Natural killer cell (primary cell): ENCODE data around the gene ABCG1. TPM values are rescaled to one million over a fixed set of nuclear protein-coding genes. Genes with fewer than 3 reads are reported as not detected.

Source experiments
- total RNA-seq, 4 donors: library from RNA; stranded (reverse); fragments of 120-200 nt in 1 of 4; gene quantifications; one replicate each; pipeline versions ENCODE4 v1.2.3 to v1.2.4, GENCODE V29; 2013 to 2022

The ABCG1 gene
- total RNA-seq, 3 donors from 2014 or later (not counting 1 experiment from before 2014, with no cell fraction given), result 10.4 to 14.7 (median 13.8) TPM

Other genes with a start within 250 kb of the ABCG1 start
- gene ZBTB21, start 208.8 kb upstream of the ABCG1 start, total RNA-seq, result 100 to 1,000 TPM in 2 of 3 donors, 10 to 100 TPM in 1; 78.2 to 113 (median 100) TPM
- under 1 TPM in 2 of 3 donors, not detected in 1; 0.14 to 0.28 TPM for gene UMODL1, start 147.8 kb upstream of the ABCG1 start, total RNA-seq
- gene TFF3, start 96.3 kb downstream of the ABCG1 start, total RNA-seq, result not detected
- not detected for gene TFF2, start 131.9 kb downstream of the ABCG1 start, total RNA-seq
- gene TFF1, start 147.4 kb downstream of the ABCG1 start, total RNA-seq, result not detected
- under 1 TPM in 1 of 3 donors, not detected in 2; 0.25 TPM for gene TMPRSS3, start 176.9 kb downstream of the ABCG1 start, total RNA-seq
- gene UBASH3A, start 184.8 kb downstream of the ABCG1 start, total RNA-seq, result 1 to 10 TPM in 2 of 3 donors, under 1 TPM in 1; 0.66 to 5.0 (median 2.0) TPM